GM18502 (cell line): ENCODE measurements around the gene FGF12.
"Not testable (repeated sequence)": the region's sequence is repeated elsewhere in the genome, so short reads cannot be mapped to it uniquely, and the experiment has no call there.

Source experiments
- ATAC-seq: cut with Tn5 transposase; IDR thresholded peaks from one replicate; pipeline ENCODE4 v1.9.1; 2021; ENCODE audit warnings: mild to moderate bottlenecking; ENCODE audit not compliant: unreplicated experiment, poor library complexity

FGF12 gene

GRCh38 chr3:192727032-192727847, at the start of gene FGF12:
Gene FGF12 (minus strand): TSS chr3:192727541.
- no peak for ATAC-seq

- ATAC-seq, result not testable (repeated sequence)
Measured at GRCh38 chr3:192774341-192774740, 47.0 kb upstream of the FGF12 start.

- no peak for ATAC-seq
Measured at GRCh38 chr3:192772240-192772894, 45.0 kb upstream of the FGF12 start.

GRCh38 chr3:192758654-192759053, 31.3 kb upstream of the FGF12 start:
- ATAC-seq, result no peak

DNA sequence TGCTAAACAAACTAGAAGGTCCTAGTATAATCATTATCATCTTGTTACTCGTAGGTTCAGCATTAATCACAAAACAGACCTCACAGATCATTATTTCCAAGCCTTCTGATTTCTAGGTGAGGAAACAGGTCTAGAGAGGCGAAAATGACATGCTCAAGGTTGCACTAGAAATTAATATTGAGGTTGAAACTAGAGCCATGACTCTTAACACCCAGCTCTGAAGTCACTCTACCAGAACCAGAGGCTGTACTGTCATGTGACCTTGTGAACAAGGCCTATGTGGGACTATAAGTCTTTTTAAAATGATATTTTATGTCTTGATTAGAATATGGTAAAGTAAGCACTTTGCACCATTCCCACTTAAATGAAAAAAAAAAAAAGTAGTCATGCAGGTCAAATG, 23.8 kb upstream of the FGF12 start:
- no peak for ATAC-seq

DNA sequence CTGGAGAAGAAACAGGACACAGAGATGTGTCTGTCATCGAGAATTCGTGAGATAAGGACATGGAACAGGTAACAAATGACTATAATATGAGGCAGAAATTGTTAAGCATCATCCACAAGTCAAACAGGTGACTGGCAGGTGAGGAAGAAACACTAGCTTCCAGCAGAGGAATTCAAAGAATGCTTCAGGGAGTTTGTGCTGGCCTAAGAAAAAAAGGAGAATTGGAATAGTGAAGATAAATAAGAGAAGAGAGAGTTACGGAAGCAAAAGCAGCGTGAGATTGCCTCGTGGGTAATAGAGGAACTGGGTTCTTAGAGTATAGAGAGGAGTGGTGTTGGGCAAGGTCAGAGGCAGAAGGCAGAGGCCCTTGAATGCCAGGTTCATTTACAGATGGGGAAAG, 22.9 kb upstream of the FGF12 start:
- ATAC-seq, result no peak

GRCh38 chr3:192747746-192748145, 20.4 kb upstream of the FGF12 start:
- no peak for ATAC-seq

GRCh38 chr3:192747145-192747544, 19.8 kb upstream of the FGF12 start:
- no peak for ATAC-seq

GRCh38 chr3:192745150-192745549, 17.8 kb upstream of the FGF12 start:
- no peak for ATAC-seq

- ATAC-seq, result not testable (repeated sequence)
Measured at GRCh38 chr3:192744604-192745003, 17.3 kb upstream of the FGF12 start.

- no peak for ATAC-seq
Measured at GRCh38 chr3:192737506-192737905, 10.2 kb upstream of the FGF12 start.

DNA sequence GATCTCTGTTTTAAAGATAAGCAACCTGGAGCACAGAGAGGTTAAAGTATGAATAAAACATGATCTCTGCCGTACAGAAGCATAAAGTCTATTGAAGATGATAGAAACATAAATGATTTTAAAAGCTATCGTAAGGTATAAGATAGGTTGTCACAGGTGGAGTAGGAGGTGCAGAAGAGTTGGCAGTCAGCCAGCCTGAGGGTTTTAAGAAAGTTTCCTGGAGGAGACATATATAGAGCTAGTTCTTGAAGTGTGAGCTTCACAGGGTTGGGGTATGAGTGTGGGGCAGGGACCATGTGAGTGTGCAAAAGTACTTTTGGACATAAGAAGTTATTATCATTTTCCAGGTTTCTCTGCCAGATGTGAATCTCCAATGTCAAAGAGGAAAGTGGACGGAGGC, 3.9 kb upstream of the FGF12 start:
- ATAC-seq, result no peak

DNA sequence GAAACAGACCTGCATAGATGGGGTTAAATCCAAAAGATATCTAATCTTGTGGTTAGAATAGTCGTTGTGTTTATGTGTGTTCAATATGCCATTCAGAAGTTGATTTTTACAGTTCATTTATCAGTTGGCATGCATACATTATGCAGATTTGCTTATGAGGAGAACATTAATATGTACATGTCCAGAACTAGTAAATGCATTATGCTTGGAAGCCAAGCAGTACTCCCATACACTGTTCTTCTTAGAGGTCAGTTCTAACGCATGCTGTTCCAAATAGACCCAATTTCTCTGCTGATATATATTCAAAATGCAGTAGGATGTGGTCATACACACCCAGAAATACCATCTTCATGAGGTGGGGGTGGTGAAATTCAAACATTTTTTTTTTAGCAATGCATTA, 956 bp downstream of the FGF12 start:
- no peak for ATAC-seq

- no peak for ATAC-seq
Measured at GRCh38 chr3:192719964-192720363, 7.4 kb downstream of the FGF12 start.

GRCh38 chr3:192718156-192718555, 9.2 kb downstream of the FGF12 start:
- no peak for ATAC-seq

DNA sequence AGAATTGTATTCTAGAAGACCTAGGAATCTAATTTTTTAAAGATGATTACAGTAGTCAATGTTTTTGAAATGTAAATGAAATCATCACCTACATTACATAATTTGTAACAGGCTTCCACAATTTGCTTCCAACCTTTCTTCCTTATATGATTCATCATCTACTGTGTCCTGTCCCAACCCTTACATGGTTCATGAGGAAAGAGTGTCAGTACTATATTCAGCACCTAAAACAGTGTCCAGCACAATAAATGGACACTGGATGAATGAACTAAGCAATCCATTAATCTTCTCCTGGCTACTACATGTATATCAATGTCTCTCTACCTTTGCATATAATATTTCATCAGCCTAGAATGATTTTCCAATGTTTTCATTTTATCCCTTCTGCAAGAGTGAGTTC, 12.2 kb downstream of the FGF12 start:
- ATAC-seq, result no peak

DNA sequence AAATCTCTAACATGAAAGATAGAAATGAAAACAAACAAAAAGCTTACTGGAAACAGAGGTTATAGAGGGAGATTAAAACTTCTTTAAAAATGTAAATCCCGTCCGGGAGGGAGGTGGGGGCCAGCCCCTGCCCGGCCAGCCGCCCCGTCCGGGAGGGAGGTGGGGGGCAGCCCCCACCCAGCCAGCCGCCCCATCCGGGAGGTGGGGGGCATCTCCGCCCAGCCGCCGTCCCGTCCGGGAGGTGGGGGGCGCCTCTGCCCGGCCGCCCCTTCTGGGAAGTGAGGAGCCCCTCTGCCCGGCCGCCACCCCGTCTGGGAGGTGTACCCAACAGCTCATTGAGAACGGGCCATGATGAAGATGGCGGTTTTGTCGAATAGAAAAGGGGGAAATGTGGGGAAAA, 16.2 kb downstream of the FGF12 start:
- ATAC-seq, result not testable (repeated sequence)

DNA sequence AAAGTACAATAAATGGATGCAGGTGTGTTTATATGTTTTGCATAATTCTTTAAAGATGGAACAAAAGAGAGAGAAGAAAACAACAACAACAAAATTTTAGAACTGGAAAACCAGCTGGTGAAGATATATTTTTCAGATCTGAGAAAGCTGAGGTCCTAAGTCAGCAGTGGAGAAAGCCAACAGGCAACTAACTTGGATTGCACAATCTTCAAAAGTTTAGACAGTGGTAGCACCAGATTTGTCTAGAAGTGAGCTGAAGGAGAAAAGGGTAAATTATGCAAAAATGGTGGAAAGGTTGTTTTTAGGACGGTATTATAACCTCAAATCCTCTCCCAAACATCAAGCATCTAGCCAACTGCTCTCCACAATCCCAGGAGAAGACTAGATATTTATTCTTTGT, 17.0 kb downstream of the FGF12 start:
- ATAC-seq, result no peak

DNA sequence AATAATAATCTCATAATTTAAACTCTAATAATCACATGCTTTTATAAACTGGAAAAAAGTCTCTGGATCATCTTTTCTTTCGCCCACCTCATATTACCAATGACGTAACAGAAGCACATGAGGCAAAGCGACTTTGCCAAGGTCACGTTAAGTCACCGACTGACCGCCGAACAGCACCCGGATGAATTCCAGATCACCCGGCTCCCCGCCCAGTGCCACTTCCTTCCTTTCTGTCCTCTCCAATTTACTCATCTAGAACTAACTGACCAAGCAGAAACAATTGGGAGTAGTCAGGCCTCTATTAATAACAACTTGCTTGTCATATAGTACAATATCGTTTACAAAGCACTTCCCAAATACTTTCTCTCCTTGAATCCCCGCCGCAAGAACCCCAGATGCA, 21.1 kb downstream of the FGF12 start:
- ATAC-seq, result no peak

GRCh38 chr3:192700885-192701284, 26.5 kb downstream of the FGF12 start:
- ATAC-seq, result no peak

GRCh38 chr3:192696943-192697587, 30.3 kb downstream of the FGF12 start:
- no peak for ATAC-seq
